Suprapubic skin (tissue), 4 donors: ENCODE data around the gene CHRNA5.

Source experiments
- POLR2A ChIP-seq, 2 donors: fragments of 450-650 bp; IDR thresholded peaks; one replicate each; pipeline ENCODE4 v1.6.1; 2017; ENCODE audit warnings: antibody characterized with exemption in 2 of 2, mild to moderate bottlenecking in 2 of 2, moderate library complexity in 2 of 2
- POLR2AphosphoS5 ChIP-seq, 3 donors: sonication (generic); formaldehyde crosslinking; IDR thresholded peaks; one replicate each; pipeline ENCODE4 v1.6.1; 2017; ENCODE audit warnings: antibody characterized with exemption in 3 of 3
- TF ChIP-seq, protein P1 (sequence below), 2 donors: fragments of 200-600 bp in 1 of 2; fragments of 450-650 bp in 1 of 2; sonication (generic) in 1 of 2; IDR thresholded peaks; one replicate each; pipeline ENCODE4 v1.5.1; 2016 to 2019; ENCODE audit warnings: antibody characterized with exemption in 2 of 2, mild to moderate bottlenecking in 1 of 2, moderate library complexity in 1 of 2

DNA sequence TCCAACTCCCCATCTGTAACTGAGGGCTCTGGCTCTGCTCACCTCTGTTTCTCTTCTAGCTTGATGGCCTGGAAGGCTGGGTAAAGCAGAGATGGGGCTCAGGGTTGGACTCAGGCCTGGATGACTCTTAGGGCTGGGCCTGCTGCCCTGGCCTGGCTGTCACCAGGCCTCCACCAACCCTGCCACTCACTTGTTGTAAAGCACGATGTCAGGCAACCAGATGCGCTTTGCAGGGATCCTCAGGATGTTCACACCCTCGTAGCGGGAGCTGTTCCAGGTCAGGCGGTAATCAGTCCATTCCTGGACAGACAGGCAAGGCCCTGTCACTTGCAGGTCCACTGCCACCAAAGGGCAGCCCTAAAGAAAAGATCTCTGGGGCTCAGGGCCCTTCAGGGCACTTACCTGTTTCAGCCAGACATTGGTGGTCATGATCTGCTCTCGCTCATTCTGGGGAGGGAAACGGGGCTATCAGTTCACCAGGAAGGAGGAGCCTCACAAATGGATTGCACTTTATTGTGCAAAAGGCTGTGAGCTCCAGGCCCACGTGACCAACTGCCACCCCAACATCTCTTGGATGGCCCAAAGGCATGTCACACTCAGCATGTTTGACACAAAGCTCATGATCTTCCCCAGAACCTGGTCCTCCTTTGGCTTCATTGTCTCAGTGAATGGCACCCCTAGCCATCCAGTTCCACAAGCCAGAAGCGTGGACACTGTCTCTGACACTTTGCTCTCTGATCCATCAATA lies 65.7 kb downstream of the CHRNA5 start:
- no peak for TF ChIP-seq POLR2A (IDR thresholded peaks at IDR 0.05)
- TF ChIP-seq, protein P1, sequence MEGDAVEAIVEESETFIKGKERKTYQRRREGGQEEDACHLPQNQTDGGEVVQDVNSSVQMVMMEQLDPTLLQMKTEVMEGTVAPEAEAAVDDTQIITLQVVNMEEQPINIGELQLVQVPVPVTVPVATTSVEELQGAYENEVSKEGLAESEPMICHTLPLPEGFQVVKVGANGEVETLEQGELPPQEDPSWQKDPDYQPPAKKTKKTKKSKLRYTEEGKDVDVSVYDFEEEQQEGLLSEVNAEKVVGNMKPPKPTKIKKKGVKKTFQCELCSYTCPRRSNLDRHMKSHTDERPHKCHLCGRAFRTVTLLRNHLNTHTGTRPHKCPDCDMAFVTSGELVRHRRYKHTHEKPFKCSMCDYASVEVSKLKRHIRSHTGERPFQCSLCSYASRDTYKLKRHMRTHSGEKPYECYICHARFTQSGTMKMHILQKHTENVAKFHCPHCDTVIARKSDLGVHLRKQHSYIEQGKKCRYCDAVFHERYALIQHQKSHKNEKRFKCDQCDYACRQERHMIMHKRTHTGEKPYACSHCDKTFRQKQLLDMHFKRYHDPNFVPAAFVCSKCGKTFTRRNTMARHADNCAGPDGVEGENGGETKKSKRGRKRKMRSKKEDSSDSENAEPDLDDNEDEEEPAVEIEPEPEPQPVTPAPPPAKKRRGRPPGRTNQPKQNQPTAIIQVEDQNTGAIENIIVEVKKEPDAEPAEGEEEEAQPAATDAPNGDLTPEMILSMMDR (IDR thresholded peaks at IDR 0.05), result no peak
- no peak for TF ChIP-seq POLR2AphosphoS5 (IDR thresholded peaks at IDR 0.05)
